ENCODE results near the gene TECR. TPM values are rescaled to one million over a fixed set of nuclear protein-coding genes. Genes with fewer than 3 reads are reported as not detected.
A peak's percentile ranks its signal among the peaks of the same experiment; 100 is the strongest.

The TECR gene
- total and polyA plus RNA-seq, 2 experiments from 2014 or later: 38.8 to 129 TPM

DNA sequence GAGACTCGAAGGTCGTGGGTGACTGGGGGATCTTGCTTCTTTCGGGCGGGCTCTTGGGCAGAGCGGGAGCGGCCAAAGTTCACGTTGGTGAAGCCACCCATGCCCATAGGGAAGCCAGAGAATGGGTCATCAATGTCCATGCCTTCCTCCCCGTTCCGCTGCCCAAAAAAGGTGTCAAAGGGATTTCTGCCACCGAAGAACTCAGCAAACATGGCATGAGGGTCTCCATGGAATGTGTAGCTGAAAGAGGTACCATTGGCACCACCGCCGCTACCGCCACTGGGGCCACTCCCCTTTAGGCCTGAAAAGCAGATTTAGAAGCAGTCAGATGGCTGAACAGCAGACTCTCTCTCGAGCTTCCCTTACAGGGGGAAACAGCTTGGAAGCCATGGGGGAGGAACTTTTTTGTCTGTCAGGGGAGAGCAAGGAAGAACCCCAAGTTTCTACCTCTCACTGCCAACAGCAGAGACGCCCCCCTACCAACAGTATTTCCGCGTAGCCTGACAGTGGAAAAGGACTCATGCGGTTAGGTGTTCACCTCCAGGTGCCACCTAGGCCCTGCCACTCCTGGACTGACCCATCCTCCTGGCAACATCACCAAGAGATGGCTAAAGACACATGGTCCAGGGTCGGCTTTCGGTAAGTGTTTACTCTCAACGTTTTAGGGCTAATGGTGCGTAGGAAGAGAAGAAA lies 12.5 kb upstream of the TECR start:
- peaks cover 25% of the 10 kb centered on the region for H3K4me1 ChIP-seq (ENCODE audit: insufficient read depth)

DNA sequence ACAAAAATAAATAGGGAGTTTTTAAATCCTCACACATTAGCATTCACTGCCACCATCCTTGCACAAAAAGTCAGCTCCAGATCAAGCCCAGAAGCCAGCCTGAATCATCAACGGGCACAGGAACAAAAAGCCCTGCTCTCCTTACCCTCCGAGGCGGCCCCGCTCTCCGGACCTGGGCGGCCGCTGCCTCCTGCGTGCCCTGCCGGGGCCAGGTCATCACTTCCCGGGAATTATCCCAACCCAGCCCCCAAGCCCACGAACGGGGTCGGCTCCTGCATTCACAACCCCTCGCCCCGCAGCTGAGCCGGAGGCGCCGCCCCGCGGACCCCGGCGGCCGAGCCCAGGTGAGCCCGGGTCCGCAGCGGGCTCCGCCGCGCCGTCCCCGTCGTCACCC lies 12.0 kb upstream of the TECR start:
- Histone ChIP-seq H3K4me2 (ENCODE audit: unreplicated experiment) (peak overlapping the region; percentile 94), H3F3A (ENCODE audit: insufficient read depth) (peaks cover 42% of the 10 kb centered on the region), H3K9me3 (ENCODE audit: low read depth) (no peaks in the 10 kb centered on the region), H3K27ac (peak overlapping the region; percentile 97), H4K20me1 (ENCODE audit: insufficient read depth) (no peaks in the 10 kb centered on the region), H3K27me3 (replicated peaks; ENCODE audit: insufficient read depth) (no peaks in the 10 kb centered on the region), H3K4me3 (peak overlapping the region; percentile 97), H3K36me3 (ENCODE audit: low read depth) (peaks cover 24% of the 10 kb centered on the region), H3K79me2 (ENCODE audit: insufficient read depth) (peaks cover 40% of the 10 kb centered on the region), H3K4me1 (ENCODE audit: insufficient read depth) (peaks cover 25% of the 10 kb centered on the region), H2AFZ (no peak overlapping the region), H3K9ac (peak overlapping the region; percentile 97), H3K9me2 (ENCODE audit: insufficient read depth) (no peaks in the 10 kb centered on the region)
- WGBS, 2 experiments (ENCODE audit: low coverage in 1 of 2, low lambda C conversion rate in 2 of 2, missing lambda C conversion rate in 2 of 2): 1 to 2% methylated on average over 13 of the region's 32 CpGs
- in situ Hi-C loops (cut with MboI): no loop called here
- peak; percentile 79 for DNase-seq
- TF ChIP-seq EZH2 (IDR thresholded peaks at IDR 0.05; ENCODE audit: insufficient read depth, poor library complexity, severe bottlenecking): no peak
- no peak for TF ChIP-seq EZH2phosphoT487 (IDR thresholded peaks at IDR 0.05; ENCODE audit: insufficient read depth, low read depth)

More for the DNA sequence above, 12.5 kb upstream of the TECR start:
- H3K36me3 ChIP-seq (ENCODE audit: low read depth): peaks cover 24% of the 10 kb centered on the region
- no peaks in the 10 kb centered on the region for H3K9me2 ChIP-seq (ENCODE audit: insufficient read depth)
- H3K9me3 ChIP-seq (ENCODE audit: low read depth): no peaks in the 10 kb centered on the region
- WGBS, 2 experiments (ENCODE audit: low coverage in 1 of 2, low lambda C conversion rate in 2 of 2, missing lambda C conversion rate in 2 of 2): 19 to 20% methylated on average over 22 of the region's 22 CpGs
- H3K27ac ChIP-seq: peak overlapping the region; percentile 97
- no peaks in the 10 kb centered on the region for H4K20me1 ChIP-seq (ENCODE audit: insufficient read depth)
- no peak overlapping the region for H2AFZ ChIP-seq
- H3K9ac ChIP-seq: peak overlapping the region; percentile 97
- DNase-seq: peak; percentile 39
- H3K27me3 ChIP-seq (replicated peaks; ENCODE audit: insufficient read depth): no peaks in the 10 kb centered on the region
- TF ChIP-seq EZH2phosphoT487 (IDR thresholded peaks at IDR 0.05; ENCODE audit: insufficient read depth, low read depth): no peak
- no peak for TF ChIP-seq EZH2 (IDR thresholded peaks at IDR 0.05; ENCODE audit: insufficient read depth, poor library complexity, severe bottlenecking)
- H3K79me2 ChIP-seq (ENCODE audit: insufficient read depth): peaks cover 40% of the 10 kb centered on the region
- in situ Hi-C loops (cut with MboI): no loop called here
- peaks cover 42% of the 10 kb centered on the region for H3F3A ChIP-seq (ENCODE audit: insufficient read depth)
- peak overlapping the region; percentile 94 for H3K4me2 ChIP-seq (ENCODE audit: unreplicated experiment)
- peak overlapping the region; percentile 97 for H3K4me3 ChIP-seq

DNA sequence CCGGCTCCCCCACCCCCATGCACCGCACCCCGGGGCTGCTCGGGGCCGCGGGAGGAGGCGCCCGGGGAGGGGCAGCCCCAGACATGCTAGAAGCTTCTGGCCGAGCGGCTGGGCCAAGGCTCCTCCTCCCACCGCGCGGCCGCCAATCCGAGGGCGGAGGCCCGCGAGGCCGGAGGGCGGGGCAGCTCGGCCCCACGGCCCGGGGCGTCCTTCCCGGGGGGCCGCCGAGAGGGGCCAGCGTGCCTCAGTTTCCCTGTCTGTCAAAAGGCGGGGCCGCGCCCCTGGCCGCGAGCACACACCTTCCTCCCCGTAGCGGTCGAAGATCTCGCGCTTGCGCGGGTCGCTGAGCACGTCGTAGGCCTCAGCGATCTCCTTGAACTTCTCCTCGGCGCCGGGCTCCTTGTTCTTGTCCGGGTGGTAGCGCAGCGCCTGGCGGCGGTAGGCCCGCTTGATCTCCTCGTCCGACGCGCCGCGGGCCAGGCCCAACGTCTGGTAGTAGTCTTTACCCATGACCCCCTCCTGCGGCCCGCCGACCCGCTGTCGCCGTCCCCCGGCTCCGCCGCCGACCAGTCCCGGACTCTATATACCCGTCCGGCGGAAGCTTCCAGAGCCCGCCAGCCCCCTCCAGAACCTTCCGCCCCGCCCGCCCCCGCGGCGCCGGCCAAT lies 11.4 kb upstream of the TECR start, which contains the start of gene DNAJB1:
Gene DNAJB1 (minus strand): TSS at position 558 of the 666 bp plus-strand sequence. CDS start 48 bp downstream, at position 510.
- H3K9me2 ChIP-seq (ENCODE audit: insufficient read depth): no peaks in the 10 kb centered on the region
- H3K27me3 ChIP-seq (replicated peaks; ENCODE audit: insufficient read depth): no peaks in the 10 kb centered on the region
- peak; percentile 92 for DNase-seq
- H3K79me2 ChIP-seq (ENCODE audit: insufficient read depth): peaks cover 40% of the 10 kb centered on the region
- peaks cover 25% of the 10 kb centered on the region for H3K4me1 ChIP-seq (ENCODE audit: insufficient read depth)
- H3K36me3 ChIP-seq (ENCODE audit: low read depth): peaks cover 24% of the 10 kb centered on the region
- in situ Hi-C loops (cut with MboI): no loop called here
- peaks cover 42% of the 10 kb centered on the region for H3F3A ChIP-seq (ENCODE audit: insufficient read depth)
- TF ChIP-seq EZH2 (IDR thresholded peaks at IDR 0.05; ENCODE audit: insufficient read depth, poor library complexity, severe bottlenecking) (no peak), EZH2phosphoT487 (IDR thresholded peaks at IDR 0.05; ENCODE audit: insufficient read depth, low read depth) (no peak)
- H4K20me1 ChIP-seq (ENCODE audit: insufficient read depth): no peaks in the 10 kb centered on the region
- H2AFZ ChIP-seq: peak within 1 kb of the TSS; percentile 96
- H3K27ac ChIP-seq: peak within 1 kb of the TSS; percentile 97
- H3K9ac ChIP-seq: peak within 1 kb of the TSS; percentile 97
- H3K4me3 ChIP-seq: peak within 1 kb of the TSS; percentile 97
- WGBS, 2 experiments (ENCODE audit: low coverage in 1 of 2, low lambda C conversion rate in 2 of 2, missing lambda C conversion rate in 2 of 2): 0 to 1% methylated on average over 36 to 68 of the region's 82 CpGs
- peak within 1 kb of the TSS; percentile 94 for H3K4me2 ChIP-seq (ENCODE audit: unreplicated experiment)
- H3K9me3 ChIP-seq (ENCODE audit: low read depth): no peaks in the 10 kb centered on the region

DNA sequence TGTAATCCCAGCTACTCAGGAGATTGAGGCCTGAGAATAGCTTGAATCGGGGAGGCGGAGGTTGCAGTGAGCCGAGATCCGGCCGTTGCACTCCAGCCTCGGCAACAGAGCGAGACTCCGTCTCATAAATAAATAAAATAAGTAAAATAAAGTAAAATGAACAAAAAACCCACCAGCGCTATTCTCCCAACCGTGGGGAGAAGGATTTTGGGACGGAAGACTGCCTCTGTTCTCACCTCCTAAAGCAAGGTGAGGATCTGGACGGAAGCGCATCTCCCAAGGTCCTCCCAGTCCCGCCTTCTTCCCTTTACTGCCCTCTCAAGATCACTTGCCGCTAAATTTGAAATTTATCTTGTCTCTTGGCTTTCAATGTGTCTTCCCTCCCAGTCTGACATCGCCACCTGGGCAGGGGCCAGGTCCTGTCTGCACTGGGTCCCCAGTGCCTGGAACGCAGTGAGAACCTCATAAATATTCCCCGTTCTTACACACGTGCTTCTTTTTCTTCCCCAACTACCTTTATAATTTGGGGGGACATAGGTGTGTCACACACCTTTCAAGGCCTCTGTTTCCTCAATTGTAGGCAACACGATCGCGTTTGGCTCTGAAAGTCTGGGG lies 10.0 kb upstream of the TECR start:
- H3K27me3 ChIP-seq (replicated peaks; ENCODE audit: insufficient read depth): no peaks in the 10 kb centered on the region
- in situ Hi-C loops (cut with MboI): no loop called here
- H2AFZ ChIP-seq: peak overlapping the region; percentile 96
- peaks cover 25% of the 10 kb centered on the region for H3K4me1 ChIP-seq (ENCODE audit: insufficient read depth)
- H3K4me3 ChIP-seq: peak overlapping the region; percentile 74; the same call in 1 of the 2 replicates
- 87 to 90% methylated on average over 22 of the region's 22 CpGs for WGBS, 2 experiments (ENCODE audit: low coverage in 1 of 2, low lambda C conversion rate in 2 of 2, missing lambda C conversion rate in 2 of 2)
- no peaks in the 10 kb centered on the region for H4K20me1 ChIP-seq (ENCODE audit: insufficient read depth)
- H3K79me2 ChIP-seq (ENCODE audit: insufficient read depth): peaks cover 33% of the 10 kb centered on the region
- H3K4me2 ChIP-seq (ENCODE audit: unreplicated experiment): peak overlapping the region; percentile 78
- peaks cover 31% of the 10 kb centered on the region for H3F3A ChIP-seq (ENCODE audit: insufficient read depth)
- peak overlapping the region; percentile 32 for H3K9ac ChIP-seq
- DNase-seq: no peak
- H3K9me3 ChIP-seq (ENCODE audit: low read depth): no peaks in the 10 kb centered on the region
- no peaks in the 10 kb centered on the region for H3K9me2 ChIP-seq (ENCODE audit: insufficient read depth)
- peak overlapping the region; percentile 69 for H3K27ac ChIP-seq
- no peak for TF ChIP-seq EZH2phosphoT487 (IDR thresholded peaks at IDR 0.05; ENCODE audit: insufficient read depth, low read depth)
- no peak for TF ChIP-seq EZH2 (IDR thresholded peaks at IDR 0.05; ENCODE audit: insufficient read depth, poor library complexity, severe bottlenecking)
- peaks cover 21% of the 10 kb centered on the region for H3K36me3 ChIP-seq (ENCODE audit: low read depth)

Data from GM23248 (cell line).